Prostate gland (tissue), 2 donors: ENCODE data around the gene MXI1. TPM values are rescaled to one million over a fixed set of nuclear protein-coding genes. Genes with fewer than 3 reads are reported as not detected.

Experiments
- DNase-seq: peaks from one replicate; pipeline ENCODE4 v3.0.0-alpha.2; 2019; ENCODE audit warnings: low spot score
- H3K27ac ChIP-seq, 2 donors: fragments of 200-600 bp; sonication (generic); 2 replicates each; pipeline ENCODE4 v1.5.1; 2017 to 2019
- H3K27me3 ChIP-seq: fragments of 200-600 bp; sonication (generic); replicated peaks from 2 replicates; pipeline ENCODE4 v1.5.1; 2019; ENCODE audit not compliant: insufficient read depth
- H3K36me3 ChIP-seq, 2 donors: fragments of 200-600 bp; sonication (generic); 1 replicate in 1 of 2; 2 replicates in 1 of 2; pipeline versions ENCODE4 v1.5.1 to v1.8.1; 2017 to 2019
- H3K4me1 ChIP-seq: fragments of 200-600 bp; sonication (generic); replicated peaks from 2 replicates; pipeline ENCODE4 v1.5.1; 2019
- H3K4me3 ChIP-seq, 2 donors: fragments of 200-600 bp; sonication (generic); 2 replicates each; pipeline ENCODE4 v1.5.1; 2017 to 2019
- H3K9me3 ChIP-seq: fragments of 200-600 bp; sonication (generic); 2 replicates; pipeline ENCODE4 v1.5.1; 2017
- POLR2A ChIP-seq: fragments of 450-650 bp; IDR thresholded peaks from one replicate; pipeline ENCODE4 v1.6.1; 2016; ENCODE audit warnings: antibody characterized with exemption, mild to moderate bottlenecking
- POLR2AphosphoS5 ChIP-seq: sonication (generic); formaldehyde crosslinking; IDR thresholded peaks from one replicate; pipeline ENCODE4 v1.6.1; 2017; ENCODE audit warnings: antibody characterized with exemption
- WGBS: methylation state at CpG from one replicate; pipeline ENCODE4 v1.1.5; 2018; 5-methylcytosine and 5-hydroxymethylcytosine counted together
- intact Hi-C: fragments of 100-400 bp; cut with DNase I; formaldehyde crosslinking; loops from one replicate; pipeline ENCODE4 v1.14.2; 2022
- total RNA-seq, 2 donors: library from RNA; depleted of rRNA; stranded (reverse); fragments of >200 nt; gene quantifications; one replicate each; pipeline ENCODE4 v1.1.0, GENCODE V29; 2016
- TF ChIP-seq, protein P1 (sequence below), 4 experiments: fragments of 200-600 bp in 2 of 4; fragments of 450-650 bp in 2 of 4; sonication (generic) in 2 of 4; IDR thresholded peaks; 1 replicate in 3 of 4; 2 replicates in 1 of 4; pipeline ENCODE4 v1.5.1; 2016 to 2019; ENCODE audit warnings: antibody characterized with exemption in 4 of 4, mild to moderate bottlenecking in 2 of 4, moderate library complexity in 2 of 4

MXI1 gene
- total RNA-seq, 2 donors from 2014 or later: 36.3 to 83.3 TPM

DNA sequence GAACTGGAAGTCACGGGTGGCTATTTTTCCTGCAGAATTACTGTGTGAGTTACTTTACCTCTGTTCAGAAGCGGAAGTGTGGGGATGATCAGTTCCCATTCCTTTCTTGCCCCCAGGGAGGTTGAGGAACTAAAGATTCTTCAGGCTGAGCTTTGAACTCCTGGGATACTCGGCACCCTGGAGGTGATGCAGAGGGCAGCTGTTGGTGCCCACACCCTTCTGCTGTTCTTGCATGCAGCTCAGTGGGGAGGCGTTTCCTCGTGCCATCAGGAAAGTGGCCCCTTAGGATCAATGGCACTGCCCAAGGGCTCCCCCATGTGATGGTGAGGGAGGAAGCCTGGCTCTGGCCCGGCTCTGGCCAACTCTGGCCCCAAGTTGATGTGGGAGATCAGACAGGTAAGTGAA is 44.7 kb upstream of the MXI1 start:
- Histone ChIP-seq H3K4me1 (no peaks in the 10 kb centered on the region), H3K9me3 (no peaks in the 10 kb centered on the region), H3K4me3 (no peak overlapping the region), H3K27ac (no peak overlapping the region), H3K27me3 (peaks cover 2% of the 10 kb centered on the region), H3K36me3 (no peaks in the 10 kb centered on the region)
- 72% methylated on average over 6 of the region's 6 CpGs for WGBS
- DNase-seq: no peak
- TF ChIP-seq POLR2AphosphoS5 (no peak), POLR2A (no peak)
- TF ChIP-seq, protein P1, sequence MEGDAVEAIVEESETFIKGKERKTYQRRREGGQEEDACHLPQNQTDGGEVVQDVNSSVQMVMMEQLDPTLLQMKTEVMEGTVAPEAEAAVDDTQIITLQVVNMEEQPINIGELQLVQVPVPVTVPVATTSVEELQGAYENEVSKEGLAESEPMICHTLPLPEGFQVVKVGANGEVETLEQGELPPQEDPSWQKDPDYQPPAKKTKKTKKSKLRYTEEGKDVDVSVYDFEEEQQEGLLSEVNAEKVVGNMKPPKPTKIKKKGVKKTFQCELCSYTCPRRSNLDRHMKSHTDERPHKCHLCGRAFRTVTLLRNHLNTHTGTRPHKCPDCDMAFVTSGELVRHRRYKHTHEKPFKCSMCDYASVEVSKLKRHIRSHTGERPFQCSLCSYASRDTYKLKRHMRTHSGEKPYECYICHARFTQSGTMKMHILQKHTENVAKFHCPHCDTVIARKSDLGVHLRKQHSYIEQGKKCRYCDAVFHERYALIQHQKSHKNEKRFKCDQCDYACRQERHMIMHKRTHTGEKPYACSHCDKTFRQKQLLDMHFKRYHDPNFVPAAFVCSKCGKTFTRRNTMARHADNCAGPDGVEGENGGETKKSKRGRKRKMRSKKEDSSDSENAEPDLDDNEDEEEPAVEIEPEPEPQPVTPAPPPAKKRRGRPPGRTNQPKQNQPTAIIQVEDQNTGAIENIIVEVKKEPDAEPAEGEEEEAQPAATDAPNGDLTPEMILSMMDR (IDR thresholded peaks at IDR 0.05): no peak
- intact Hi-C loops: no loop called here

GRCh38 chr10:110163192-110163773 is 44.1 kb upstream of the MXI1 start:
- Histone ChIP-seq H3K36me3 (no peaks in the 10 kb centered on the region), H3K4me1 (no peaks in the 10 kb centered on the region), H3K4me3 (no peak overlapping the region), H3K27ac (no peak overlapping the region), H3K9me3 (no peaks in the 10 kb centered on the region), H3K27me3 (peaks cover 4% of the 10 kb centered on the region)
- WGBS: 70% methylated on average over 5 of the region's 5 CpGs
- intact Hi-C loops: no loop called here
- DNase-seq: no peak
- TF ChIP-seq, protein P1 (IDR thresholded peaks at IDR 0.05): no peak
- no peak for TF ChIP-seq POLR2A
- TF ChIP-seq POLR2AphosphoS5: no peak

GRCh38 chr10:110163841-110164240 is 43.6 kb upstream of the MXI1 start:
- Histone ChIP-seq H3K4me3 (no peak overlapping the region), H3K27me3 (peaks cover 9% of the 10 kb centered on the region), H3K4me1 (no peaks in the 10 kb centered on the region), H3K27ac (no peak overlapping the region), H3K9me3 (no peaks in the 10 kb centered on the region), H3K36me3 (no peaks in the 10 kb centered on the region)
- TF ChIP-seq POLR2AphosphoS5: no peak
- TF ChIP-seq, protein P1 (IDR thresholded peaks at IDR 0.05): no peak
- TF ChIP-seq POLR2A: no peak
- DNase-seq: no peak
- whole genome bisulfite sequencing: 57% methylated on average over 4 of the region's 4 CpGs
- intact Hi-C loops: no loop called here

- H3K9me3 ChIP-seq: no peaks in the 10 kb centered on the region
- intact Hi-C loops: no loop called here
- no peak overlapping the region for H3K27ac ChIP-seq
- H3K36me3 ChIP-seq: no peaks in the 10 kb centered on the region
- no peak for DNase-seq
- H3K27me3 ChIP-seq: peaks cover 11% of the 10 kb centered on the region
- H3K4me1 ChIP-seq: no peaks in the 10 kb centered on the region
- H3K4me3 ChIP-seq: no peak overlapping the region
- TF ChIP-seq POLR2A: no peak
- no peak for TF ChIP-seq POLR2AphosphoS5
- TF ChIP-seq, protein P1 (IDR thresholded peaks at IDR 0.05): no peak
- 87% methylated on average over 6 of the region's 6 CpGs for WGBS
These were observed 42.2 kb upstream of the MXI1 start for GRCh38 chr10:110165239-110165638.

DNA sequence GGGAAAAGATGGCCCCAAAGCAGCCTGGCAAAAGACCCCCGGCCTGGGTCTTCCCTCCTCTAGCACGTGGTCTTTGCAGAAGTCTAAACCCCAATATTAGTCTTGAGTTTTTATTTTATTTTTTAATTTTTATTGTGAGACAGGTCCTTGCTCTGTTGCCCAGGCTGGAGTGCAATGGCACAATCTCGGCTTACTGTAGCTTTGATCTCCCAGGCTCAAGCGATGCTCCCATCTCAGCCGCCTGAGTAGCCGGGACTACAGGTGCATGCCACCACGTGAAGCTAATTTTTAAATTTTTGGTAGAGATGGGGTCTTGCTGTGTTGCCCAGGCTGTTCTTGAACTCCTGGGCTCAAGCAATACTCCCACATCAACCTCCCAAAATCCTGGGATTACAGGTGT is 40.3 kb upstream of the MXI1 start:
- no peak overlapping the region for H3K27ac ChIP-seq
- TF ChIP-seq POLR2A: no peak
- no peak for TF ChIP-seq POLR2AphosphoS5
- TF ChIP-seq, protein P1 (IDR thresholded peaks at IDR 0.05): no peak
- no peaks in the 10 kb centered on the region for H3K9me3 ChIP-seq
- 93% methylated on average over 7 of the region's 7 CpGs for WGBS
- H3K27me3 ChIP-seq: peaks cover 13% of the 10 kb centered on the region
- no peak for DNase-seq
- intact Hi-C loops: no loop called here
- no peaks in the 10 kb centered on the region for H3K36me3 ChIP-seq
- no peak overlapping the region for H3K4me3 ChIP-seq
- H3K4me1 ChIP-seq: no peaks in the 10 kb centered on the region
